Heart left ventricle (tissue), 13 donors: ENCODE results near the gene MACROH2A1.

Experiments
- POLR2A ChIP-seq, 2 donors: fragments of 450-650 bp; IDR thresholded peaks; one replicate each; pipeline ENCODE4 v1.6.1; 2017; ENCODE audit warnings: antibody characterized with exemption in 2 of 2, mild to moderate bottlenecking in 2 of 2, moderate library complexity in 2 of 2
- TF ChIP-seq, protein P1 (sequence below), 12 donors: fragments of 200-600 bp; sonication (generic) in 4 of 12; IDR thresholded peaks; one replicate each; pipeline versions ENCODE4 v1.5.0 to v1.8.0; 2018 to 2022; ENCODE audit warnings: antibody characterized with exemption in 12 of 12, mild to moderate bottlenecking in 5 of 12
- donor health status: ischemic (EF 13 %, LVEDD 7.1; RV severe dilation, severe dysfunction).
- donor health status: DM: no; HTN: yes; CAD: no.
- donor health status: DM: no; HTN: no; CAD: no.
- donor health status: ischemic (EF 25% LVEDD 6.9; RV normal size, moderate dysfunction).
- donor health status: ischemic (EF 25% LVEDD 5.7; RV mildly dilated, moderate dysfunction).
- donor health status: ischemic (EF 35%, LVEDD 5.7; RV mildly dilated, moderate dysfunction).
- donor health status: nonischemic (EF 11% LVEDD 7.7; RV severe dilation, severe dysfunction).
- donor health status: DM: yes; HTN: yes; CAD: no.
- donor health status: PGD.
- donor health status: ischemic (EF 29% LVEDD 5.4; RV normal size, mild dysfunction).
- donor health status: nonischemic (EF 23%, LVEDD 6.1; RV moderate dilation, normal function).

DNA sequence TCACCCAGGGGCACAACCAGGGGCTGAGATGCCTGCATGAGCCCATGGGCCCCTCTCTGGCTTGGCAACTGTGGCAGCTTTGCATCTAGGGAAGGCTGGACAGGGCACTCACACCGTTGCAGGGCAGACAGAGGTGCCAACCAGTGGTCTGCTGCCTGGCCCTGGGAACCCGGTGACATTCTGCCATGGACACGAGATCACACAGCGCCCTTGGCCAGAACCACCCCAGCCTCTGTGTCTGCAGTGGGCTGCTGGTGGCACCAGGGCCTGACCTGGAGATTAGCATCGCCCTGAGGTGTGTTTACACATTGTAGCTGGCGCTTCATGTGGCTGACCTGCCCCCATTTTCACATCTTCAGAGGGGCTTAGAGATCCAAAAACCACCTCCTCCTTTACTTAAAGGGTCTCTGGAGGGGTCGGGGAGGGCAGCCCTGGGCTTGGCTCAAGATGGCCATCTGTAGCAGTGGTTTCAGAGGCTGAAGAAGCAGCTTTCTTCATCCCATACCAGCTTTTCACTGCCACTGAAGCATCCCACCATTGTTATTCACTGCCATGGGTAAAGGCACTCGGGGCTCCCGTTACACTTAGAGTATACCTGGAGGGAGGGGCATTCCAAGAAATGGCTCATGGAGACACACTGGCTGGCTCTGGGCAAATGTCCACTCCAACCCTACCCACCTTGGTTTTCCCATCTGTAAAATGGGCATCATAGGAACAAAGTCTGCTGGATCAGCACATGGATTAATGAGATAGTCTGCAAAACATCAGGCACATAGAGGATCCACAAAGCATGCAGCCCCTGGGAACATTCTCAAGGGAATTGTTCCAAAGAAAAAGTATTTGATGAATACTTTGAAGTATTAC, 36.7 kb upstream of the MACROH2A1 start:
- TF ChIP-seq, protein P1, sequence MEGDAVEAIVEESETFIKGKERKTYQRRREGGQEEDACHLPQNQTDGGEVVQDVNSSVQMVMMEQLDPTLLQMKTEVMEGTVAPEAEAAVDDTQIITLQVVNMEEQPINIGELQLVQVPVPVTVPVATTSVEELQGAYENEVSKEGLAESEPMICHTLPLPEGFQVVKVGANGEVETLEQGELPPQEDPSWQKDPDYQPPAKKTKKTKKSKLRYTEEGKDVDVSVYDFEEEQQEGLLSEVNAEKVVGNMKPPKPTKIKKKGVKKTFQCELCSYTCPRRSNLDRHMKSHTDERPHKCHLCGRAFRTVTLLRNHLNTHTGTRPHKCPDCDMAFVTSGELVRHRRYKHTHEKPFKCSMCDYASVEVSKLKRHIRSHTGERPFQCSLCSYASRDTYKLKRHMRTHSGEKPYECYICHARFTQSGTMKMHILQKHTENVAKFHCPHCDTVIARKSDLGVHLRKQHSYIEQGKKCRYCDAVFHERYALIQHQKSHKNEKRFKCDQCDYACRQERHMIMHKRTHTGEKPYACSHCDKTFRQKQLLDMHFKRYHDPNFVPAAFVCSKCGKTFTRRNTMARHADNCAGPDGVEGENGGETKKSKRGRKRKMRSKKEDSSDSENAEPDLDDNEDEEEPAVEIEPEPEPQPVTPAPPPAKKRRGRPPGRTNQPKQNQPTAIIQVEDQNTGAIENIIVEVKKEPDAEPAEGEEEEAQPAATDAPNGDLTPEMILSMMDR (IDR thresholded peaks at IDR 0.05), result no peak
- no peak for TF ChIP-seq POLR2A (IDR thresholded peaks at IDR 0.05)
